Prostate gland (tissue), 2 donors: Measurements from ENCODE around the gene RBM44. TPM values are rescaled to one million over a fixed set of nuclear protein-coding genes. Genes with fewer than 3 reads are reported as not detected.
A peak's percentile ranks its signal among the peaks of the same experiment; 100 is the strongest.

Experiments used
- DNase-seq: peaks from one replicate; pipeline ENCODE4 v3.0.0-alpha.2; 2019; ENCODE audit warnings: low spot score
- H3K27ac ChIP-seq, 2 donors: fragments of 200-600 bp; sonication (generic); 2 replicates each; pipeline ENCODE4 v1.5.1; 2017 to 2019
- H3K27me3 ChIP-seq: fragments of 200-600 bp; sonication (generic); replicated peaks from 2 replicates; pipeline ENCODE4 v1.5.1; 2019; ENCODE audit not compliant: insufficient read depth
- H3K36me3 ChIP-seq, 2 donors: fragments of 200-600 bp; sonication (generic); 1 replicate in 1 of 2; 2 replicates in 1 of 2; pipeline versions ENCODE4 v1.5.1 to v1.8.1; 2017 to 2019
- H3K4me1 ChIP-seq: fragments of 200-600 bp; sonication (generic); replicated peaks from 2 replicates; pipeline ENCODE4 v1.5.1; 2019
- H3K4me3 ChIP-seq, 2 donors: fragments of 200-600 bp; sonication (generic); 2 replicates each; pipeline ENCODE4 v1.5.1; 2017 to 2019
- H3K9me3 ChIP-seq: fragments of 200-600 bp; sonication (generic); 2 replicates; pipeline ENCODE4 v1.5.1; 2017
- CTCF ChIP-seq, 4 experiments: fragments of 200-600 bp in 2 of 4; fragments of 450-650 bp in 2 of 4; sonication (generic) in 2 of 4; IDR thresholded peaks; 1 replicate in 3 of 4; 2 replicates in 1 of 4; pipeline ENCODE4 v1.5.1; 2016 to 2019; ENCODE audit warnings: antibody characterized with exemption in 4 of 4, mild to moderate bottlenecking in 2 of 4, moderate library complexity in 2 of 4
- POLR2A ChIP-seq: fragments of 450-650 bp; IDR thresholded peaks from one replicate; pipeline ENCODE4 v1.6.1; 2016; ENCODE audit warnings: antibody characterized with exemption, mild to moderate bottlenecking
- POLR2AphosphoS5 ChIP-seq: sonication (generic); formaldehyde crosslinking; IDR thresholded peaks from one replicate; pipeline ENCODE4 v1.6.1; 2017; ENCODE audit warnings: antibody characterized with exemption
- WGBS: methylation state at CpG from one replicate; pipeline ENCODE4 v1.1.5; 2018; 5-methylcytosine and 5-hydroxymethylcytosine counted together
- intact Hi-C: fragments of 100-400 bp; cut with DNase I; formaldehyde crosslinking; loops from one replicate; pipeline ENCODE4 v1.14.2; 2022
- total RNA-seq, 2 donors: library from RNA; depleted of rRNA; stranded (reverse); fragments of >200 nt; gene quantifications; one replicate each; pipeline ENCODE4 v1.1.0, GENCODE V29; 2016

Gene RBM44
- total RNA-seq, 2 donors from 2014 or later = 0.23 to 6.0 TPM

DNA sequence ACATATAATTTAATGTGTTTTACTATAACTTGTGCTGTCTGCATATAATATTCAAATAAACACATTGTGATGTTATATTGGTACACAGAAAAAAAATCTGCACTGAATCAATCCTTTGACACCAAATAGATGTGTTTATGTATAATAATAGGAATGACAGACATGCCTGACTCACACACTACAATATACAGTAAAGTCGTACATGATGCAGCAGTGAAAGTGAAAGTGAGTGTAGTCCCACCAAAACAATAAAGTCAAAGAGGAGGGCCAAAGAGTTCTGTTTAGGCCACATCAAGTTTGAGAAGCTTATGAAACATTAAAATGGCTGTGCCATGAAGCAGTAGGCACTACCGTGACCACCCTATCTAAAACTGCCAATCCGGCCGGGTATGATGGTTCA is 8.2 kb upstream of the RBM44 start:
- H3K27me3 ChIP-seq = no peaks in the 10 kb centered on the region
- no peak for DNase-seq

DNA sequence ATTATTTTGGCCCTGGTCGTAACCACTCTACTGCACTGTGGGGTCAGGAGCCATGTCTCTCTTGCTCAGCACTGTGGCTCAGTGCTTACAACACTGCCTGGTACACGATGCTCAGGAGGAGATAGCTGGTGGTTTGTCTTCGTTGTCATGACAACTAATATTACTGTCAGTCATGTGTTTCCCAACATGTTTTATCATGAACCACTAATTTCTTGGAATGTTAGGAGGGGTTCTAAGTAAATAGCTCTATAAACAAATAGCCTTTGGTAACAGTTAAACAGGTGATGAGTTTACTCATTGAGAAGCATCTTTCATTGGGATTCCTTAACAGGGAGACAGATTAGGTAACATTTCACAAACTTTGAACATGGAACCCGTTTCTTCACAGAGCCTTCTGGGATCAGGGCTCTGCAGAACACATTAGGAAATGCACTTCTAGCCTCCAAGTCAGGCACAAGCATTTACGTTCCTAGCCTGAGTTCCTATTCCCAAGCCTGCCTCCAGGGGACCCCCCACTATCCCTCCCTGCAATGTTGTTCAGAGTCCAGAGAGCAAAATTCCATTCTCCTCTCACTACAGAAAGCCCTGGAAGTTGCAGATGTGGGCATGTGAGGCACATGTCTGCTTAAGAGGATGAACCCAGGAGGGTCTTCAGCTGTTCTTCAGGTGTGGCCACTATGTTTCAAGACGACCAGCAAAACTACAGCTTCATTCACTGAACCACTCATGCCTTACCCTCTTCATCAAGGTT is 6.4 kb upstream of the RBM44 start:
- H3K4me1 ChIP-seq = no peaks in the 10 kb centered on the region
- H3K36me3 ChIP-seq = no peaks in the 10 kb centered on the region
- intact Hi-C loops = no loop called here
- no peaks in the 10 kb centered on the region for H3K27me3 ChIP-seq
- no peaks in the 10 kb centered on the region for H3K9me3 ChIP-seq
- no peak for DNase-seq
- H3K4me3 ChIP-seq = no peak overlapping the region
- TF ChIP-seq POLR2A (no peak), CTCF (IDR thresholded peaks at IDR 0.05) (no peak), POLR2AphosphoS5 (no peak)
- 66% methylated on average over 6 of the region's 6 CpGs for WGBS
- H3K27ac ChIP-seq = no peak overlapping the region

More for the DNA sequence above, 8.2 kb upstream of the RBM44 start:
- H3K36me3 ChIP-seq = no peaks in the 10 kb centered on the region
- 86% methylated on average over 4 of the region's 4 CpGs for WGBS
- no peaks in the 10 kb centered on the region for H3K4me1 ChIP-seq
- no peak for TF ChIP-seq CTCF (IDR thresholded peaks at IDR 0.05)
- no peak for TF ChIP-seq POLR2AphosphoS5
- TF ChIP-seq POLR2A = no peak
- no peak overlapping the region for H3K4me3 ChIP-seq
- H3K9me3 ChIP-seq = no peaks in the 10 kb centered on the region
- intact Hi-C loops = no loop called here
- no peak overlapping the region for H3K27ac ChIP-seq

DNA sequence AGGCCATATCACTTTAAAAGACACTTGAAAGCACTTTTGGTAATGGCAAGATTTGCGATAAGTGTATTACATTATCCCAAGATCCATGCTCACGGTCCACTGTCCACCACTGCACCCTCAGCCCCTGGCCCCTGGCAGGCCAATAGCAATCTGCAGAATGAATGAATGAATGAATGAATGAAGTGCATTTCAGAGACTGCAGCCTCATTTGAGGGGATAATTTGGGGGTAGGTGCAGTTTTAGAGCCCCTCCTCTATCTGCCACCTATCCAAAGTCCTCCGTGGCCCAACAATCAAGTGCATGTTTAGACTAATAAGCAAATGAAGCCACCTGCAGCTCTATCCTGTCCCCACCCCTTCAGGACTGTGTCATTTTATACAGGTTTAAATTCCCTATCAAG is 1.3 kb upstream of the RBM44 start:
- Histone ChIP-seq H3K4me1 (no peaks in the 10 kb centered on the region), H3K27me3 (no peaks in the 10 kb centered on the region), H3K27ac (no peak overlapping the region), H3K9me3 (no peaks in the 10 kb centered on the region), H3K4me3 (no peak overlapping the region), H3K36me3 (no peaks in the 10 kb centered on the region)
- 90% methylated on average over 3 of the region's 3 CpGs for WGBS
- no peak for TF ChIP-seq POLR2AphosphoS5
- no peak for TF ChIP-seq POLR2A
- TF ChIP-seq CTCF (IDR thresholded peaks at IDR 0.05) = no peak
- intact Hi-C loops = no loop called here
- DNase-seq = no peak

DNA sequence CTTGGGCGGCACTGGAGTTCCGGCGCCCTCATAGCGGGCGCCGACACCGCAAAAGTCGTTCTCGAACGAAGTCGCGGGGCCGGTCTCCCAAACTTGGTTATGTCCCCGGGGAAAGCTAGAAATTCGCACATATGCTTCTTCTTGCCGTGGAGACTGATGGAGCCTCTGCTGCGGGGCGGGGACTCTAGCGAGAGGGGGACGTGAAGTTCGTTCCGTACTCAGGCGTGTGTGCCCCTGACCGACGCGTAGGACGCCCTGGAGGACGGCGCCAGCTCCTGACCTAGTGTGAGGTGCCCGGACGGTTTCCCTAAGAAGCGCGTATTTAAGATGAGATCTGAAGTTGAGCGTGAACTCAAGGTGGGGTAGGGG is 465 bp downstream of the RBM44 start:
- TF ChIP-seq POLR2AphosphoS5 (no peak), CTCF (IDR thresholded peaks at IDR 0.05) (no peak), POLR2A (no peak)
- H3K4me3 ChIP-seq = no peak overlapping the region
- H3K27ac ChIP-seq = no peak overlapping the region
- WGBS = 92% methylated on average over 34 of the region's 34 CpGs
- no peak for DNase-seq
- H3K27me3 ChIP-seq = no peaks in the 10 kb centered on the region
- H3K4me1 ChIP-seq = no peaks in the 10 kb centered on the region
- H3K36me3 ChIP-seq = no peaks in the 10 kb centered on the region
- intact Hi-C loops = no loop called here
- no peaks in the 10 kb centered on the region for H3K9me3 ChIP-seq

DNA sequence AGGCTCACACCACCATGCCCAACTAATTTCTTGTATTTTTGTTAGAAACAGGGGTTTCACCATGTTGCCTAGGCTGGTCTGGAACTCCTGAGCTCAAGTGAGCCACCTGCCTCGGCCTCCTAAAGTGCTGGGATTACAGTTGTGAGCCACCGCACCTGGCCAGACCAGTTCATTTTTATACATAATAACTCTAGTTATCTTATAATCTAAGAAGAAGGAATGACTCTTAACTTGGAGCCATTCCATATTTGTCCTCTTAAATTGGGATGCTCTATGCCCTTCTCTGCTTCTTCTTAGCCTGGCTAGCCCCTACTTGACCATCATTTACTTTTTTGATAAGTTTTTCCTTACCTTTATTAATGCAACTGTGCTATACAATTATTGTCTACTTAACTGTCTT is 2.9 kb downstream of the RBM44 start:
- Histone ChIP-seq H3K27me3 (no peaks in the 10 kb centered on the region), H3K27ac (no peak overlapping the region), H3K9me3 (no peaks in the 10 kb centered on the region), H3K4me1 (no peaks in the 10 kb centered on the region), H3K4me3 (no peak overlapping the region), H3K36me3 (no peaks in the 10 kb centered on the region)
- DNase-seq = no peak
- TF ChIP-seq POLR2A (no peak), POLR2AphosphoS5 (peak; percentile 31)
- intact Hi-C loops = no loop called here
- WGBS = 42% methylated on average over 2 of the region's 2 CpGs
